BLaER1 treated with 17β-estradiol and CSF1 and Interleukin-3, amounts not matched to agents 10 nM and 100 nM (cell line): ENCODE results near the gene KRTAP26-1.

ENCODE experiments used
- H3K27ac ChIP-seq, 11 experiments: shearing (Covaris generic); formaldehyde crosslinking; 2 replicates each; pipeline ENCODE4 v1.8.1; 2022
- H3K27me3 ChIP-seq, 11 experiments: shearing (Covaris generic); formaldehyde crosslinking; 2 replicates each; pipeline ENCODE4 v1.8.1; 2022
- H3K36me3 ChIP-seq, 11 experiments: shearing (Covaris generic); formaldehyde crosslinking; 2 replicates each; pipeline ENCODE4 v1.8.1; 2022
- H3K4me1 ChIP-seq, 10 experiments: shearing (Covaris generic); formaldehyde crosslinking; 2 replicates each; pipeline ENCODE4 v1.8.1; 2022
- H3K4me2 ChIP-seq, 11 experiments: shearing (Covaris generic); formaldehyde crosslinking; 2 replicates each; pipeline ENCODE4 v1.8.1; 2022
- H3K4me3 ChIP-seq, 10 experiments: shearing (Covaris generic); formaldehyde crosslinking; 2 replicates each; pipeline ENCODE4 v1.8.1; 2022
- H3K9ac ChIP-seq, 11 experiments: shearing (Covaris generic); formaldehyde crosslinking; 2 replicates each; pipeline ENCODE4 v1.8.1; 2022
- H3K9me3 ChIP-seq, 11 experiments: shearing (Covaris generic); formaldehyde crosslinking; replicated peaks in 1 of 11; 2 replicates each; pipeline ENCODE4 v1.8.1; 2022
- H4K20me1 ChIP-seq, 11 experiments: shearing (Covaris generic); formaldehyde crosslinking; 2 replicates each; pipeline ENCODE4 v1.8.1; 2022
- Cebpa-rat ChIP-seq, 11 experiments: shearing (Covaris generic); IDR thresholded peaks; 2 replicates each; pipeline ENCODE4 v1.8.1; 2022

The KRTAP26-1 gene

DNA sequence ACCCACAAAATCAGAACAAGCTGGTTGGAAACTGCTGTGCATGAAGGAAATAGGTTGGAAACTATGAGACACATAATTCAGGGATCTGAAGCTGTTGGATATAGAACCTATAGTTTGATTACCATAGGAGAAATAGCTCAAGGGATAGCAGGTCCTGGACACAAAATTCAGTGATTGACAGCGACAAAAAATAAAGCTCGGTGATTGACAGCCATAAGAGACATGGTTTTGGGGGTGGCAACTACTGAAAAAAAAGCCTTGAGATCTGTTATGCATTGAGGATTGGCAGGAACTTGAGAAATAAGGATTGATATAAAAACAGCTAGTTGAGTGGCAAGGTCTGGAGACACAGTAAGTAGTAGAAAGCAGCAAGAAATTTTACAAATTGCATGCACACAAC, 30.9 kb downstream of the KRTAP26-1 start, which contains the start of gene KRTAP25-1:
Gene KRTAP25-1, minus strand, starts transcription at position 300 of the 400 bp plus-strand sequence. Its CDS starts 24 bp downstream, at position 276.
- Histone ChIP-seq H3K9ac (no peak within 1 kb of the TSS), H3K36me3 (no peaks in the 10 kb centered on the region), H3K9me3 (no peaks in the 10 kb centered on the region), H3K4me3 (no peak within 1 kb of the TSS), H3K4me1 (peaks cover 0 to 5% (median 0%) of the 10 kb centered on the region in 10 experiments; a peak in 1 of 20 replicates), H3K4me2 (no peak within 1 kb of the TSS), H3K27ac (no peak within 1 kb of the TSS), H3K27me3 (no peaks in the 10 kb centered on the region), H4K20me1 (no peaks in the 10 kb centered on the region)
- no peak for TF ChIP-seq Cebpa-rat (IDR thresholded peaks at IDR 0.05)

DNA sequence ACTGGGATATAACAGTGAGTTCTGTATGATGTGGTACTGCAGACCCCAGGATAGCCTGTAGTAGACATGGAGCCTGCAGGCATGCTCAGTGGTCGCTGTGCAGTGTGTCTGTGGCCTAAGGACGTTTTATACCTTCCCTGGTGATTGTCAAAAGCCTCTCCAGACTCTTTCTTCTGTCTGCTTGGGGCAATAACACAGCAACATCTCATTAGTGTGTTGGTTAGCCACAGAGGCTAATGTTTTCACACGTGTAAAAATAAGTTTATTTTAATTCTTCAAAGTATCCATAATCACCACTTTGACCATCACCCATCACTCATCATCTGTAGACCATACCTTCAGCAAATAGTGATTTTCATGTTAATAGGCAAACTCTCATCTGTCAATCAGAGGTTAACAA, 37.3 kb downstream of the KRTAP26-1 start, which contains the start of gene KRTAP24-1:
Gene KRTAP24-1, minus strand, starts transcription at position 101 of the 400 bp plus-strand sequence. Its CDS starts 18 bp downstream, at position 83.
- H3K9ac ChIP-seq = no peak within 1 kb of the TSS
- H3K4me3 ChIP-seq = no peak within 1 kb of the TSS
- H3K4me1 ChIP-seq = no peaks in the 10 kb centered on the region
- no peak for TF ChIP-seq Cebpa-rat (IDR thresholded peaks at IDR 0.05)
- H3K27ac ChIP-seq = no peak within 1 kb of the TSS
- no peaks in the 10 kb centered on the region for H4K20me1 ChIP-seq
- no peaks in the 10 kb centered on the region for H3K9me3 ChIP-seq
- no peaks in the 10 kb centered on the region for H3K36me3 ChIP-seq
- H3K27me3 ChIP-seq = no peaks in the 10 kb centered on the region
- H3K4me2 ChIP-seq = no peak within 1 kb of the TSS

DNA sequence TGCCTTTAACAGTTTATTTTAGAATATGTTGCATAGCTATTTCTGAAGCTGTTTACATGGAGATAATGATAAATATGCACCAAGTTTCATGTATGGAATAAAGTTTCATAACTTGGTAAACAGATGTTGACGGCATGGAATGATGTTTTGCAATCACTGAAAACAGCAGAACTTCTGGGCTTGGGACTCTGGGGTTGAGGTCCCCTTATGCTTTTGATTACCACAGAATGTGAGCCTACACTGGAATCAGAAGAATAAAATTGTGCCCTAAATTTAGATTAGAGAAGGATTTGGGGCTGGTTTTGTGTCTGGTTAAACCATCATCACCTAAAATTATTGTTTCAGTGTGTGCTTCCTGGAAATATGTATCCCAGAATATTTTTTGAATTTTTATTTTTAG, 48.5 kb downstream of the KRTAP26-1 start:
- no peak overlapping the region for H3K4me2 ChIP-seq
- peaks cover 0 to under 1% (median 0%) of the 10 kb centered on the region in 11 experiments; a peak in 1 of 22 replicates for H3K9me3 ChIP-seq
- no peaks in the 10 kb centered on the region for H3K36me3 ChIP-seq
- no peak for TF ChIP-seq Cebpa-rat (IDR thresholded peaks at IDR 0.05)
- no peaks in the 10 kb centered on the region for H3K27me3 ChIP-seq
- no peaks in the 10 kb centered on the region for H3K4me1 ChIP-seq
- H4K20me1 ChIP-seq = no peaks in the 10 kb centered on the region
- H3K9ac ChIP-seq = no peak overlapping the region
- H3K4me3 ChIP-seq = no peak overlapping the region
- no peak overlapping the region for H3K27ac ChIP-seq

DNA sequence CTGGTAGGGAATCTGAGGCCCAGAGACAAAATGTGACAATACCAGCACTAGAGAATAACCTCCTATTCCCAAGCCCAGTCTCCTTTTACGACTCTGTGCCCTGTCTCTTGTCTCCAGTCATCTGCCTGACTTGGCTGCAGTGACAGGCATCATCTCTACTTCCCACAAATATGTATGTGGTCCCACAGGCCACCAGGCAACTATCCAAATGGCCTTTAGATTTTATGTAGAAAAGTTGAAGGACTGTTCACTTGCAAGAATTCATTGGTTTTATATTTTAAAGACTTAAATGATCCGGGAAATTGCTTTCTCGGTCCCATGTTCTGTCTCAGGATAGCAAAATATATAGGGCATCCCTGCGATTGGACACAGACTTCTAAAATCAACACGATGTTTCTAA, 49.0 kb downstream of the KRTAP26-1 start:
- no peak overlapping the region for H3K4me2 ChIP-seq
- H3K4me1 ChIP-seq = no peaks in the 10 kb centered on the region
- H3K27me3 ChIP-seq = no peaks in the 10 kb centered on the region
- no peaks in the 10 kb centered on the region for H4K20me1 ChIP-seq
- H3K4me3 ChIP-seq = no peak overlapping the region
- H3K9me3 ChIP-seq = peaks cover 0 to 5% (median 1%) of the 10 kb centered on the region in 11 experiments; a peak in 8 of 22 replicates
- TF ChIP-seq Cebpa-rat (IDR thresholded peaks at IDR 0.05) = no peak
- no peak overlapping the region for H3K27ac ChIP-seq
- no peaks in the 10 kb centered on the region for H3K36me3 ChIP-seq
- no peak overlapping the region for H3K9ac ChIP-seq

DNA sequence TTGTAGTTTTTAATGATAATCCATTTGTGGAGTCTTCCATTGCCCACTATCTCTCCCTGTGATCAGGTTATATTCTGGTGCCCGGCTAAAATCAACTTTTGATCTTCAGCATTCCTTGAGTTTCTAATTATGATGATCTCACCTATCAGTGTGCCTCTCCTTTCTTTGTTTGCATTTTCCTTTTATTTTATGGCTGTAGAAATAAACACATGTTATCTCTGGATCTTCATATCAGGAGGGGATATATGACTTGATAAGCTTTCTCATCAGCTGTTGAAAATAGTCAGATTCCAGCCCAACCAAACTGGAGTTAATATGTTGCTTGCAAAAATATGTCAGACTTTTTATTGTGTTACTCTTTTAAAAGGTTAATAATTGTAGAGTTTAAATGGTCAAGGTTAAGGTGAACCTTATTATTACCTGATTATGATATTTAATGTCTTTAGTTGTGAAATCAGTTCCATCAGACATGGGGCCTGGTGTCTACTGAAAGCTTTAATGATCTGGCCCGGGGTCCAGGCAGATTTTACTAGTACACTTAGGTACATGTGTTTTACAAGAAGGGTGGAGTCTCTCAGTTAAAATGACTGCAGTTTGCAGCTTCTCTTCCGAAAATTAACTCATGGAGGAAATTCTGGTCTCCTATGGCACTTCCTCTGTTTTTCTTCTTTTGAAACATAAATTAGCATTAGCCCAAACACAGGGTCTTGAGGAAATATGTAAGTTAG, 50.1 kb downstream of the KRTAP26-1 start:
- Histone ChIP-seq H3K36me3 (no peaks in the 10 kb centered on the region), H4K20me1 (no peaks in the 10 kb centered on the region), H3K9ac (no peak overlapping the region)

More for the DNA sequence above, 50.1 kb downstream of the KRTAP26-1 start:
- H3K27me3 ChIP-seq = no peaks in the 10 kb centered on the region
- no peak for TF ChIP-seq Cebpa-rat (IDR thresholded peaks at IDR 0.05)
- no peak overlapping the region for H3K4me2 ChIP-seq
- H3K4me3 ChIP-seq = no peak overlapping the region
- H3K4me1 ChIP-seq = no peaks in the 10 kb centered on the region
- H3K9me3 ChIP-seq = peaks cover 0 to 12% (median 8%) of the 10 kb centered on the region in 11 experiments; a peak in 14 of 22 replicates
- no peak overlapping the region for H3K27ac ChIP-seq
